Epithelial cell of proximal tubule (primary cell): ENCODE measurements around the gene NEIL1. TPM values are rescaled to one million over a fixed set of nuclear protein-coding genes. Genes with fewer than 3 reads are reported as not detected.
"Not testable (repeated sequence)": the region's sequence is repeated elsewhere in the genome, so short reads cannot be mapped to it uniquely, and the experiment has no call there.

ENCODE experiments used
- DNase-seq: peaks from one replicate; pipeline ENCODE4 v3.0.0-alpha.2; 2011; ENCODE audit warnings: low read depth
- H3K4me3 ChIP-seq: 2 replicates; pipeline ENCODE4 v1.5.1; 2011; ENCODE audit warnings: low read depth, mild to moderate bottlenecking, low read length
- CTCF ChIP-seq: conservative IDR thresholded peaks from 2 replicates; pipeline ENCODE4 v1.5.1; 2012; ENCODE audit warnings: low read depth, mild to moderate bottlenecking, low read length
- total RNA-seq: library from RNA; depleted of rRNA; stranded (reverse); fragments of >200 nt; gene quantifications from 2 replicates; pipeline ENCODE4 v1.2.3, GENCODE V29; 2015

Gene NEIL1
- total RNA-seq, 1 donor from 2014 or later: 7.6 TPM

GRCh38 chr15:75369897-75370581, 23.2 kb downstream of the NEIL1 start:
- DNase-seq: no peak
- TF ChIP-seq CTCF: no peak
- no peak overlapping the region for H3K4me3 ChIP-seq

GRCh38 chr15:75371486-75371885, 24.6 kb downstream of the NEIL1 start:
- no peak for TF ChIP-seq CTCF
- no peak for DNase-seq

GRCh38 chr15:75371901-75372688, 25.3 kb downstream of the NEIL1 start:
- DNase-seq: no peak
- TF ChIP-seq CTCF: no peak
- H3K4me3 ChIP-seq: no peak overlapping the region

More at GRCh38 chr15:75371486-75371885, 24.6 kb downstream of the NEIL1 start:
- no peak overlapping the region for H3K4me3 ChIP-seq

GRCh38 chr15:75380773-75381172, 33.9 kb downstream of the NEIL1 start:
- DNase-seq: no peak
- no peak for TF ChIP-seq CTCF
- H3K4me3 ChIP-seq: no peak overlapping the region

GRCh38 chr15:75383986-75384385, 37.1 kb downstream of the NEIL1 start:
- DNase-seq, H3K4me3 ChIP-seq: not testable (repeated sequence)

- TF ChIP-seq CTCF: no peak
- no peak for DNase-seq
- no peak overlapping the region for H3K4me3 ChIP-seq
Measured at GRCh38 chr15:75389791-75390382, 43.0 kb downstream of the NEIL1 start.

GRCh38 chr15:75397494-75397893, 50.7 kb downstream of the NEIL1 start:
- no peak for DNase-seq
- no peak for TF ChIP-seq CTCF
- H3K4me3 ChIP-seq: no peak overlapping the region
